ENCODE data around the gene MASP1.

DNA sequence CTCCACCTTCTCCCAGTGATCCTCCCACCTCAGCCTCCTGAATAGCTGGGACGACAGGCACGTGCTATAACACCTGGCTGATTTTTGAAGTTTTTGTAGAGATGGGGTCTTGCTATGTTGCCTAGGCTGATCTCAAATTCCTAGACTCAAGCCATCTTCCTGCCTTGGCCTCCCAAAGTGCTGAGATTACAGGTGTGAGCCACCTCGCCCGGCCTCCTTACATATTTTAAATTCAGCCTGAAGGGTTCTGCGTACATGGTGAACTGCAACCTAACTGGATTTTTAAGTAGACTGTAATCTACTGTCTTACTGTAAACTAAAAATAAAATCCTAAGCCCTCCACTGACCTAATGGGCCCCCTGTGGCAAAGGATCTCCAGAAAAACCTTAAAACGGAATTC is 34.1 kb downstream of the MASP1 start:
- TF ChIP-seq, protein P1, sequence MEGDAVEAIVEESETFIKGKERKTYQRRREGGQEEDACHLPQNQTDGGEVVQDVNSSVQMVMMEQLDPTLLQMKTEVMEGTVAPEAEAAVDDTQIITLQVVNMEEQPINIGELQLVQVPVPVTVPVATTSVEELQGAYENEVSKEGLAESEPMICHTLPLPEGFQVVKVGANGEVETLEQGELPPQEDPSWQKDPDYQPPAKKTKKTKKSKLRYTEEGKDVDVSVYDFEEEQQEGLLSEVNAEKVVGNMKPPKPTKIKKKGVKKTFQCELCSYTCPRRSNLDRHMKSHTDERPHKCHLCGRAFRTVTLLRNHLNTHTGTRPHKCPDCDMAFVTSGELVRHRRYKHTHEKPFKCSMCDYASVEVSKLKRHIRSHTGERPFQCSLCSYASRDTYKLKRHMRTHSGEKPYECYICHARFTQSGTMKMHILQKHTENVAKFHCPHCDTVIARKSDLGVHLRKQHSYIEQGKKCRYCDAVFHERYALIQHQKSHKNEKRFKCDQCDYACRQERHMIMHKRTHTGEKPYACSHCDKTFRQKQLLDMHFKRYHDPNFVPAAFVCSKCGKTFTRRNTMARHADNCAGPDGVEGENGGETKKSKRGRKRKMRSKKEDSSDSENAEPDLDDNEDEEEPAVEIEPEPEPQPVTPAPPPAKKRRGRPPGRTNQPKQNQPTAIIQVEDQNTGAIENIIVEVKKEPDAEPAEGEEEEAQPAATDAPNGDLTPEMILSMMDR (IDR thresholded peaks at IDR 0.05), result no peak
- no peak for TF ChIP-seq POLR2A (IDR thresholded peaks at IDR 0.05)
